GM12878 (cell line): Measurements from ENCODE around the gene GPRC5C.

Source experiments
- ATF2 ChIP-seq: IDR thresholded peaks from 2 replicates; pipeline ENCODE4 v1.6.1; 2012; ENCODE audit warnings: low read length, inconsistent platforms
- ATF7 ChIP-seq: fragments of 450-650 bp; IDR thresholded peaks from 2 replicates; pipeline ENCODE4 v1.6.1; 2016; ENCODE audit warnings: low read depth, mild to moderate bottlenecking
- CEBPB ChIP-seq, 2 experiments: fragments of 150-350 bp in 1 of 2; IDR thresholded peaks; 2 replicates each; pipeline ENCODE4 v1.6.1; 2012 to 2014; ENCODE audit warnings: low read depth in 2 of 2, low read length in 2 of 2, borderline replicate concordance in 1 of 2, inconsistent platforms in 1 of 2
- CREB1 ChIP-seq: IDR thresholded peaks from 2 replicates; pipeline ENCODE4 v1.6.1; 2012; ENCODE audit warnings: low read depth, mild to moderate bottlenecking, inconsistent platforms
- CTCF ChIP-seq, 3 experiments: IDR thresholded peaks in 2 of 3; conservative IDR thresholded peaks in 1 of 3; 2 replicates each; pipeline ENCODE4 v1.5.1; 2011; ENCODE audit warnings: low read depth in 3 of 3, low read length in 3 of 3, mild to moderate bottlenecking in 3 of 3, control low read depth in 2 of 3, moderate library complexity in 2 of 3, inconsistent platforms in 1 of 3, mixed read lengths in 1 of 3; ENCODE audit not compliant: control insufficient read depth in 2 of 3, insufficient read depth in 1 of 3; ENCODE audit errors: extremely low read depth in 1 of 3
- ESRRA ChIP-seq: IDR thresholded peaks from 2 replicates; pipeline ENCODE4 v1.6.1; 2012; ENCODE audit warnings: mild to moderate bottlenecking, low read length, improper control_type of control experiment
- EZH2 ChIP-seq: IDR thresholded peaks from 2 replicates; pipeline ENCODE4 v1.6.1; 2012; ENCODE audit warnings: low read depth, mild to moderate bottlenecking, control low read depth, inconsistent platforms, low read length, borderline replicate concordance; ENCODE audit not compliant: control insufficient read depth
- FOXK2 ChIP-seq: fragments of 450-650 bp; IDR thresholded peaks from 2 replicates; pipeline ENCODE4 v1.6.1; 2017; ENCODE audit warnings: mild to moderate bottlenecking, moderate library complexity
- GABPA ChIP-seq: IDR thresholded peaks from 2 replicates; pipeline ENCODE4 v1.6.1; 2014; ENCODE audit warnings: antibody characterized with exemption, low read depth, mild to moderate bottlenecking, inconsistent platforms
- POLR2A ChIP-seq: IDR thresholded peaks from 2 replicates; pipeline ENCODE4 v1.6.1; 2011; ENCODE audit warnings: low read depth, mild to moderate bottlenecking, low read length
- RAD21 ChIP-seq: IDR thresholded peaks from 2 replicates; pipeline ENCODE4 v1.6.1; 2011; ENCODE audit warnings: mild to moderate bottlenecking, low read depth, low read length, moderate library complexity; ENCODE audit not compliant: insufficient read depth
- SMAD1 ChIP-seq: fragments of 450-650 bp; IDR thresholded peaks from 2 replicates; pipeline ENCODE4 v1.6.1; 2018; ENCODE audit warnings: mild to moderate bottlenecking, low read depth; ENCODE audit not compliant: partially characterized antibody
- ZNF274 ChIP-seq: IDR thresholded peaks from one replicate; pipeline ENCODE4 v1.8.0; 2011; ENCODE audit not compliant: insufficient read length, insufficient read depth

- TF ChIP-seq CTCF (IDR thresholded peaks at IDR 0.05 in 2 of 3, conservative IDR thresholded peaks at IDR 0.05 in 1 of 3; ENCODE audit: control insufficient read depth in 2 of 3, extremely low read depth in 1 of 3, insufficient read depth in 1 of 3, low read depth in 3 of 3, low read length in 3 of 3) (no peak), ATF7 (no peak), ESRRA (no peak), GABPA (no peak), FOXK2 (no peak), RAD21 (no peak), CEBPB (IDR thresholded peaks at IDR 0.05; ENCODE audit: borderline replicate concordance in 1 of 2, low read depth in 2 of 2, low read length in 2 of 2) (no peak), ATF2 (no peak), ZNF274 (no peak), SMAD1 (no peak), EZH2 (no peak), CREB1 (no peak), POLR2A (no peak)
These were observed at the start of gene GPRC5C for GRCh38 chr17:74431568-74432423.
